ENCODE data around the gene HKDC1.
"Not testable (repeated sequence)": the region's sequence is repeated elsewhere in the genome, so short reads cannot be mapped to it uniquely, and the experiment has no call there.

The HKDC1 gene

DNA sequence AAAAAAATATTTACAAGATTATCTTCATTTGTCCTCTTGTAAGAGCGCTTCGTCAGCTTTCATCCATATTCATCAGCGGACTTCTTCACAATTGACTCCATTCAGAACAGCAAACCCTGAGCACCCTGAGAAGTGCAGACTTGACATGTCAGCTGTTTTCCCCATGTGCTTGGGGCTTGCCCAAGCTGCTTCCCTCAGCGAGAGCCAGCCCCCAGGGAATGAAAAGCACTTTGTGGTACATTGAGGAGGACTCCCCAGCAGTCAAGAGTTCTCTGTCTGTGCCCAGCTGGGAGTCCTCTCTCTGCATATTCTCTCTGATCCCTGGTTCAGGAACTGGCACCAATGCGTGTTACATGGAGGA, 22.7 kb downstream of the HKDC1 start:
- no peak for DNase-seq

DNA sequence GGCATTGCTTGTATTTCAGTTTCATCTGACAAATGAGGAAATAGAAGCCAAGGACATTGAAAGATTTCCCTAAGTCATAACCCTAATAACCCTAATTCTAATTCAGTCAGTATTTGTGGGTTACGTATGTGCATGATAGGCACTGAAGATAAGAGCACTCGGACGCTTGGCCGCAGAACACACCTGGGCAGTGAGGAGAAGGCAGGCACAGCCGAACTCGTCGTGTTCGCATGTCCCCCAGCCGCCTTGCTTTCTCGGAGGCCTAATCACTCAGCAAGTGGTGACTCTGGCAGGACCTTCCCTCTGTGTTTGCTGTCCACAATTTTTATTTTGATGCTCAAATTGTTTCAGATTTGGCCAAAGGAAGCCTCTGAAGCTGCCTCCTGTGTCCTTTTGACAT, 23.7 kb downstream of the HKDC1 start:
- DNase-seq: no peak

DNA sequence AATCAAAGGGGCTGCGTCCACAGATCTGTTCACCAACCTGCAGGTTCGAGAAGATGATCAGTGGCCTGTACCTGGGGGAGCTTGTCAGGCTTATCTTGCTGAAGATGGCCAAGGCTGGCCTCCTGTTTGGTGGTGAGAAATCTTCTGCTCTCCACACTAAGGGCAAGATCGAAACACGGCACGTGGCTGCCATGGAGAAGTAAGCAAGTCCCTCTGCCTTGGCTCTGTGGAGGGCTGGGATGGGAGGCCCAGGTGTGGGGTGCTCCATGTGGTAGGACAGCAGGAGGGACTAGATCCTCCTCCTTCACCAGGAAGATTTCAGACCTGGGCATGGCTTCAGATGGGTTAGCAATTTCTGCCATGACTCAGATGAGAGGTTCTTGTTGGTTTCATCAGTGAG, 25.9 kb downstream of the HKDC1 start:
- no peak for DNase-seq

DNA sequence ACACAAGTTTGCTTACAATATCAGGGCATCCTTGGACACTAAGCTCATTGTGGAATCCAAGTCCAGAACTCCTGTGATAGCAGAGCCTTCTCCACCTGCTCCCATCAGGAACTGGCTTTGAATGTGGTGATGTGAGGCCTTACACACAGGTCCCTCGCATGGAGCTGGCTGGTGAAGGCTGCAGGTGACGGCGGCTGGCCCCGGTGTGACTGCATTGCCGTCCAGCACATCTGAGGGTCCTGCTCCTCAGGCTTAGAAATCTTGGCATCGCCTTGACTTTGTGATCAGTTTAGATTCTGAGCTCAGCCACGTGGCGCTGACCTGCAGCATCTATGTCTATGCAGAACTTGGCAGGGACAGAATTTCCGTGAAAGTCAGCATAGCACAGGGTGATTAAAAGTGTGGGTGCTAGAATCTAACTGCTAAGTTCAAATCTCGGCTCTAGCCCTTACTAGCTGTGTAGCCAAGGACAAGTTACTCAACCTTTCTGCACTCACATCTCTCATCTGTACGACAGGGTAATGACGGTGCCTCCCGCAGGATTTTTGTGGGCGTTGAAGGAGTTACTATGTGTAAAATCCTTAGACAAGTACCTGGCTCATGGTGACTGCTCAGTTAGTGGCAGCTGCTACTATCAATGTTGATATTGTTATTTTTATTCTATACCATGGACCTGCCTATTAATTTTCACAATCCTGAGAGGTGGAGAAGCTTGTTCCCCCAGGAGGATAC, 26.6 kb downstream of the HKDC1 start:
- no peak for DNase-seq

DNA sequence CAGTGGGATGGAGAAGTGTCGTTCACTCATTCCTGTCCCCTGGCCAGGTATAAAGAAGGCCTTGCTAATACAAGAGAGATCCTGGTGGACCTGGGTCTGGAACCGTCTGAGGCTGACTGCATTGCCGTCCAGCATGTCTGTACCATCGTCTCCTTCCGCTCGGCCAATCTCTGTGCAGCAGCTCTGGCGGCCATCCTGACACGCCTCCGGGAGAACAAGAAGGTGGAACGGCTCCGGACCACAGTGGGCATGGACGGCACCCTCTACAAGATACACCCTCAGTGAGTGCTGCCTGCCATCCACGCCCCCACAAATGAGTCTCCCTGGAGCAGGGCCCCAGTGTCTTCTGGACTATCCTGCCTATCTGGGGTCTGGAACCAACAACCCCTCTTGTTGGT, 27.2 kb downstream of the HKDC1 start:
- DNase-seq: no peak

DNA sequence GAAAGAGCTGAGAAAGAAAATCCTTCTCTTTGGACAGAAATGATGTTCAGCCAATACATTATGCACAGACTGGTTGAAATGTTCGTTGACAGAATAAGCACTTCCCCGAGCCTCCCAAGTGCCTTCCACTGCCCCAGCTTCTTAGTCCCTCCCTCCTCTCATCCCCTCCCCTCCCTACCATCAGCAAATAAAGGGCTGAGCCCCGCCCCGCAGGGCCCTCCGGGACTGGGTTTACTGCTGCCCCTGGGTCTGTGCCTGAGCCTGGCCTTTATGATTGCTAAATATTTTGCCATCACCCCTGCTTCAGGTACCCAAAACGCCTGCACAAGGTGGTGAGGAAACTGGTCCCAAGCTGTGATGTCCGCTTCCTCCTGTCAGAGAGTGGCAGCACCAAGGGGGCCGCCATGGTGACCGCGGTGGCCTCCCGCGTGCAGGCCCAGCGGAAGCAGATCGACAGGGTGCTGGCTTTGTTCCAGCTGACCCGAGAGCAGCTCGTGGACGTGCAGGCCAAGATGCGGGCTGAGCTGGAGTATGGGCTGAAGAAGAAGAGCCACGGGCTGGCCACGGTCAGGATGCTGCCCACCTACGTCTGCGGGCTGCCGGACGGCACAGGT, 28.1 kb downstream of the HKDC1 start:
- DNase-seq: no peak

DNA sequence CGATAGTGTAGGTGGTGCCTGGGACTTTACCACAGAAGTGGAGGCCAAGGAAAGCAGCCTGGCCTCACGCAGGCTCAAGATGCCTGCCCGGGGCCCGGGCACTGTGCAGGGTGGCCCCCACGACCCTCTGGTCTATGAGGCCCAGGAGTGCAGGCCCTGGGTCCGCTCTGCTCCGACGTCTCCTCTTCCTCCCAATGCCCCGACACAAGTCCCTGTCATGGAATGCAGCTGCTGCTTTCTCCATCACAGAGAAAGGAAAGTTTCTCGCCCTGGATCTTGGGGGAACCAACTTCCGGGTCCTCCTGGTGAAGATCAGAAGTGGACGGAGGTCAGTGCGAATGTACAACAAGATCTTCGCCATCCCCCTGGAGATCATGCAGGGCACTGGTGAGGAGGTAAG, 29.9 kb downstream of the HKDC1 start:
- DNase-seq: no peak

DNA sequence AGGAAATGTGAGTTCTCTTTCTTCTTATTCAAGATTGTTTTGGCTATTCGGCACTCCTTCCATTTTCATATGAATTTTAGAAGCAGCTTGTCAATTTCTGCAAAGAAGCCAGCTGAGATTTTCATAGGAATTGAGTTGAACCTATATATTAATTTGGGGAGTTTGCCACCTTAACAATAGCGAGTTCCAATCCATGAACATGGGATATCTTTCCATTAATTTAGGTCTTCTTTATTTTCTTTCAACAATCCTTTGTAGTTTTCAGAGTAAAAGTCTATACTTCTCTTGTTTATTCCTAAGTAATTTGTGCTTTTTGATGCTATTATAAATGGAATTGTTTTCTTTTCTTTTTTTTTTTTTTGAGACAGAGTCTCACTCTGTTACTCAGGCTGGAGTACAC, 31.3 kb downstream of the HKDC1 start:
- DNase-seq: not testable (repeated sequence)

DNA sequence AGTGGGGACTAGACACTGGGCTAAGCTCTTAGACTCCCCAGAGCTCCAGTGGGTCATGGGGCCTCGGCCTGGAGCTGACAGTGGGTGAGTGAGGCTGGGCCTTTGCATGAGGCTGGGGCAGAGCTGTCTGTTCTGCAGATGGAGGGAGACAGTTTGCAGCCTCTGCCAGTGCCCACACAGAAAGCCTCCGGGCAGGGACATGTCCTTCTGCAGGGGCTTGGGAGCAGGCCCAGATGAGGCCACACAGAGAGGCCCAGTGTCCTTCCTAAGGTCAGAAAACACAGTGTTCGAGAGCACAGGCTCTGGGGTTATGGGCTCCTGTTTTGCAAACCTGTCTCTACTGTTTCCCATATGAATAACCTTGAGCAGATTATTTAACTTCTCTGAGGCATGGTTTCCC, 33.0 kb downstream of the HKDC1 start:
- DNase-seq: no peak

DNA sequence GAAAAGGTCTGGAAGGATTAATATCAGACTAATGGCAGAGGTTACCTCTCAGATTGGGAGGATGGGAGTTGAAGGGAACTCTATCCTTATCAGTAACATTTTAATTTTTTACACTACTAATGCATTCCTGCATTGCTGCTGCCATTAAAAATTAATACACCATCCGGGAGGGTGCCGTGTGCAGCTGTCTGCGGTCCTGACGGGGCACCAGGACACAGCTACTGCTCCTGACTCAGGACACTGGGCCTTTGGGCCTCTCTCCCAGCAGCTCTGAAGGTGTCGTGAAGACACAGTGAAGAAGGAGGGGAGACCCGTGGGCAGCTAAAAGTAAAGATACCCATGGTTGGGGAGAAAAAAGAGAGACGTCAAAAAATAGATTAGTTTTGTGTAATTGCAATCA, 34.7 kb downstream of the HKDC1 start:
- DNase-seq: no peak

DNA sequence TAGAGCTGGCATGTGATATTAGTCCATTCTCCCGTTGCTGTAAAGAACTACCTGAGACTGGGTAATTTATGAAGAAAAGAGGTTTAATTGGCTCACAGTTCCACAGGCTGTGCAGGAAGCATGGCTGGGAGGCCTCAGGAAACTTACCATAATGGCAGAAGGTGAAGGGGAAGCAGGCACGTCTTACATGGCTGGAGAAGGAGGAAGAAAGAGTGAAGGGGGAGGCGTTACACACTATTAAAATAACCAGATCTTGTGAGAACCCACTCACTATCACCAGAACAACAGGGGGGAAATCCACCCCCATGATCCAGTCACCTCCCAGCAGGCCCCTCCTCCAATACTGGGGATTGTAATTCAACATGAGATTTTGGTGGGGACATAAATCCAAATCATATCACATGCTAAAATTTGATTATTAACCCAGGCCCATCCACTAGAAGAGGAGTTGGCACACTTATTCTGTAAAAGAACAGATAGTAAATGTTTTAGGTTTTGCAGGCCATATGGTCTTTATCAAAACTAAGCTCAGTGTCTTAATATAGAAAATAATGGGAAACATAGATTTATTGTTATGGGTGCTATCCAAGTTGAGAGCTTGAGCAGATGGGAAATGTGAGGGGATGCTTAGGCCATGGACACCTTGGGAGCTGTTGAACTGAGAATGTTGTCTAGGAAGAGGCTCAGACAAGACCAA, 39.6 kb downstream of the HKDC1 start:
- no peak for DNase-seq

DNA sequence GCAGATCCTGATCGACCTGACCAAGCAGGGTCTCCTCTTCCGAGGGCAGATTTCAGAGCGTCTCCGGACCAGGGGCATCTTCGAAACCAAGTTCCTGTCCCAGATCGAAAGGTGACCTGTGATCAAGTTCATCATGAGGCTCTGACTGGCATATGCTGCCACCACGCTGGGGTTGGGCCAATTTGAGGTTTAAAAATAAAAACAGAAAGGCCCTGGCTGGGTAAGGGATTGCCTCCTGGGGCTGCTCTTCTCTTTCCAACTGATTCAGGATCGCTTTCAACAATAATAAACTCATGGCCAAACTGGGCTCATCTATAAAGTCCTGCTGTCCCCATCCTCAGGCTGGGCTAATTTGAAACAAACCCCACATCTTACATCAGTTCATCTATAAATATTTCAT, 41.1 kb downstream of the HKDC1 start:
- no peak for DNase-seq

DNA sequence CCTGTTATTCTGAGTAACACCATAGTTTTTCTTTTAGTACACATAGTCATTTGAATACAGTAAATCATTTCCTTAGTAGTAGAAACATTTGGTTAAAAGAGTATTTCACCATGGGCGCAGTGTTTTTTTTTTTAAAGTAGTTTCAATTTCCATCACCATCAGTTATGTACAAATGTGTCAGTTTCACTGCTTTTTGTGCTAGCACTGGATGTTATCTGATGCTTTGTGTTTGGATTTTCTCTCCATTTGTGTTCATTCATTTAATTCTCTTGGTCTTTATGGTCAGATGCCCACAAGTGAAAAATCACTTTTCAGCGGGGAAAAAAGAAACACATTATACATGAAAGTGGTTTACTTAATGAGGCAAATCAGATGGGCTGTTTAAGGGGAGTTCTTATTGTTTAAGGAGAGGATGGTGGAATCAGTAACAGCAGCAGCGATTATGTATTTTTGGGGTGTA, 42.2 kb downstream of the HKDC1 start:
- no peak for DNase-seq

DNA sequence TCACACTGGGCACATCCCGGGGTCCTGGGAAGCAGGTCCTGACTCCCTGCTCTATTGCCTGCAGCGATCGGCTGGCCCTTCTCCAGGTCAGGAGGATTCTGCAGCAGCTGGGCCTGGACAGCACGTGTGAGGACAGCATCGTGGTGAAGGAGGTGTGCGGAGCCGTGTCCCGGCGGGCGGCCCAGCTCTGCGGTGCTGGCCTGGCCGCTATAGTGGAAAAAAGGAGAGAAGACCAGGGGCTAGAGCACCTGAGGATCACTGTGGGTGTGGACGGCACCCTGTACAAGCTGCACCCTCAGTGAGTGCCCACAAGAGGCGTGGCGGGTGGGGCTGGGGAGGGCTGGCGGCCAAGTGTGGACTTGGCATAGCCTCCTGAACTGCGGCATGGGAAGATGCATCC, 45.4 kb downstream of the HKDC1 start:
- no peak for DNase-seq

DNA sequence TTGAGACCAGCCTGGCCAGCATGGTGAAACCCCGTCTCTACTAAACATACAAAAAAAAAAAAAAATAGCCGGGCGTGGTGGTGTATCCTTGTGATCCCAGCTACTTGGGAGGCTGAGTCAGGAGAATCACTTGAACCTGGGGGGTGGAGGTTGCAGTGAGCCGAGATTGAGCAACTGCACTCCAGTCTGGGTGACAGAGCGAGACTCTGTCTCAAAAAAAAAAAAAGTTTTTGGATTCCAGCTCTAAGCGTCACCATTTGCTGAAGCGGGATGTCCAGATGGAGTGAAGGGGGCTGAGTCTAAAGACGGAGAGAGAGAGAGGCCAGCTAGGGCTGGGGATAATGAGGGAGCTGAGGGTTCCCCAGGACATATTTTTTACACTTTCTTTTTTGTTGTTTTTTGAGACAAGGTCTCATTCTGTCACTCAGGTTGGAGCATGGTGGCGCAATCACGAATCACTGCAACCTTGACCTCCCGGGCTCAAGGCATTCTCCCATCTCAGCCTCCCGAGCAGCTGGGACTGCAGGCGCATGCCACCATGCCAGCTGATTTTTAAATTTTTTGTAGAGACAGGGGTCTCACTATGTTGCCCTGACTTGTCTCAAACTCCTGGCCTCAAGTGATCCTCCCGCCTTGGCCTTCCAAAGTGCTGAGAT, 48.8 kb downstream of the HKDC1 start:
- DNase-seq: no peak

DNA sequence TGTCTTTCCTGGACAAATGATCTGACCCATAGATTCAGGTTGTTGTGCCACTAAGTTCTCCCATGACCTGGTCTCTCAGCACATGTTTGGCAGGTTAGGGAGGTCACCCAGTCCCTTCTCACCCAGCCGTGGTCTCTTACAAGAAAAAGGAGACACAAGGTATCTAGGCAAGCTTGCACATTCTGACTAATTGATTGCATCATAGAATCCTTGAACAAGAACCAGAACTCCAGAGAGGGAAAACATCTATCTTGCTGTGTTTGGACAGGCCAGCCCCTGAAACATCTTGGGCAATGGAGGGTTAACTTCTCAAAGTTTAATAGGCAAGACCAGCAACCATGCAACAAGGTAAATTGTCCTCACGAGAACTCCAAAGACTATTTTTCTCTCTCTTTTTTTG, 49.6 kb downstream of the HKDC1 start:
- DNase-seq: no peak

DNA sequence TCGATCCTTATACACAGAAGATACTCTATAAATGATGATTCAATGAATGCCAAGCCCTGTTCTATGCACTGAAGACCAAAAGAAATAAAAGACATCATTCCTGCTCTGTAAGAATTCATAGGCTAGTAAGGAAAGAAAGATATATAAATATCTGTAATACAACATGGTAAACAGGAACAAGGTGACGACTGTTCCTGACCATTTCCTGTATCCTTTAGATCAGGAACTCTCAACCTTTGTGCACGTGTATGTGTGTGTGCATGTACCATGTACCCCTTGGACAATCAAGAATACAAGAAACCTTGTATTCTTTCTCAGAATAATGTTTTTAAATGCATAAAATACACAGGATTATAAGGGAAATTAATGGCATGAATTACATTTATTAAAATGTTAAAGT, 50.9 kb downstream of the HKDC1 start:
- DNase-seq: no peak

DNA sequence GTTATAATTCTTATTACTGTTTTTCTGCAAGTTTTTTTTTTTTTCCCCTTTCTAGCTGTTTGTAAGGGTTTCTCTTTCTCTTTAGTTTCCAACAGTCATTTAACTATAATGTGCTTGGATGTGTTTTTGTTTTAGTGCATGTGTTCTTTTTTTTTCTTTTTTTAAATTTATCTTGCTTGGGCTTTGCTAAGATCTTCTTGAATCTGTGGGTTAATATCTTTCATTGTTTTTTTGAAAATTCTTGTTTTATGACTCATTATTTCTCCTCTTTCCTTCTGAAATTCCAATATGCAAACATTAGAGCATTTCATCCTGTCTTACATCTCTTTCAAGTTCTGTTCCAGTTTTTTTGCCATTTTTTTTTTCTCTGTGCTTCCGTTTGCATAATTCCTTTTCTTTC, 52.5 kb downstream of the HKDC1 start:
- DNase-seq: no peak

DNA sequence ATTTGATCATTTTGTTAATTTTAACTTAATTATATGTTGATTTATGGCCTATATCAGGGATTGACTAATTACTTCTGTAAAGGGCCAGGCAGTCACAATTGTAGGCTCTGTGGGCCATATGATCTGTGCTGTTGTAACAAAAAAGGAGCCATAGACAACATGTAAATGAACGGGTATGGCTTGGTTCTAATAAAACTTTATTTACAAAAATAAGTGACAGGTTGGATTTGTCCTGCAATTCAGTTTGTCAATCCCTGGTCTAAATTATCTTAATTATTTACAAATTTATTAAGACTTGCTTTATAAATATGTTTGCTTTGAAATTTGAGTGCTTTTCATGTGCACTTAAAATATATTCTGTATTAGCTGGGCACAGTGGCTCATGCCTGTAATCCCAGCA, 55.3 kb downstream of the HKDC1 start:
- DNase-seq: no peak

DNA sequence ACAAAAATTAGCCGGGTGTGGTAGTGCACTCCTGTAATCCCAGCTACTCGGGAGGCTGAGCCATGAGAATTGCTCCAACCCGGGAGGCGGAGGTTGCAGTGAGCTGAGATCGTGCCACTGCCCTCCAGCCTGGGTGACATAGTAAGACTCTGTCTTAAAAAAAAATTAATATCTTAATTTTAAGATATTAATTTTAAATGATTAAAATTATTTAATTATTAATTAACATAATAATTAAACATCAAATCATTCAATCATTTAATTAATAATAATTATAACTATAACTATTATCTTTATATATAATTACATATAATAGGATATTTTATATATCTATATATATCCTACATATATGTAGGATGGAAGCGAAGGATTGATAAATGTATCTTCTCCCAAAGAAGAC, 56.4 kb downstream of the HKDC1 start:
- DNase-seq: no peak

DNA sequence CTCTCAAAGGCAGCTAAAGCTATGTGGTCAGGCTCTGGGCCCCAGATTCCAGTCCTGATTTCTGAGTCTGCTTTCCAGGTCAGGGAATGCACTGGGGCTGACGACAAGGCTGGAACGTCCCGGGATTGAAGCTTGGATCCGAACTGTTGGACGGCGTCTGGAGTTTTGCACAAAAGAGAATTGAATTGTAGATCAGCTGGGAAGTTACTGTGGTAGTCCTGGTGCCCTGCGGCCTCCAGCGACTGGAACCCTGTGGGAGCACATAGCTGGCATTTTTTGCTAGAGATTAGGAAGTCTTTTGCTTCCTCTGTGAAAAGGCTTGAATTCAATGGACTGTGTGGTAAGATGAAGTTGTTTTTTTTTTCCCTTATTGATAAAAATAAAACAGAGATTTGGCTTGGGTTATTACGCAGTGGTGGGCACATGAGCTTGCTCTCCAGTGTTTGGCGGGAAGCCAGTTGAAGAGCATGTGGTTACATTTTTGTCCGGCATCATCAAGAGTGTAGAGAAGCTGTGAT, 58.4 kb downstream of the HKDC1 start, which contains the start of gene HK1:
Gene HK1 (plus strand): TSS at position 51 of the 518 bp plus-strand sequence.
- DNase-seq: no peak

DNA sequence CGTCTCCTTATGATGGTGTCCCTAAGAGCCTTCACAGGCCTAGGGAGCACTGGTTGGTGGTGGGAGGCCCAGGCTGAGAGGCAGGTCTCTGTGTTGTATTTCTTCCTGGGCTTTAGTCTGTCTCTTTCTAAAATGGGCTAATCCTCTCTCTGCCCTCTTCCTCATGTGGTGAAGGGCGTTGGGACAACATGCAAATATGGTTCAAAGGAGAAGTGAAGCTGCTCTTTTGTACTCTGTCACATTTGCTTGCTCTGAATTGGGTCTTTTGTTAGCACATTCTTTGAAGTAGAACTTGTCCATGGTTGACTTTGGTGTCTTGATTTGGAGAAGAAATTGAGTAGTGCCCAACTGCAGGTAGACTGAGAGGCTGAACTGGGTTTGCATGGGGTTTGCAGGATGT, 59.0 kb downstream of the HKDC1 start:
- DNase-seq: no peak
